Measurements from ENCODE around the gene HHAT. TPM values are rescaled to one million over a fixed set of nuclear protein-coding genes. Genes with fewer than 3 reads are reported as not detected.

The HHAT gene
- total and polyA plus RNA-seq, 9 of the 15 experiments (the other 6 are each of a cell fraction or from before 2014, with no cell fraction given) = 0.07 to 0.16 (median 0.13) TPM; not detected in 1

- no peak overlapping the region for H2AFZ ChIP-seq (ENCODE audit: low read depth, low read length)
- no peaks in the 10 kb centered on the region for H3K27me3 ChIP-seq (ENCODE audit: control insufficient read depth in 2 of 2, insufficient read depth in 2 of 2, low read length in 2 of 2)
- ATAC-seq (no peak), DNase-seq (ENCODE audit: extremely low read depth in 1 of 4, low spot score in 3 of 4) (no peak), FAIRE-seq (no peak)
- H3K4me3 ChIP-seq = no peak overlapping the region
- WGBS (ENCODE audit: insufficient coverage, low coverage, missing lambda C conversion rate) = 0% methylated on average over 2 of the region's 2 CpGs
- no peaks in the 10 kb centered on the region for H3K9me3 ChIP-seq (replicated peaks; ENCODE audit: control insufficient read depth, insufficient read depth, low read depth, low read length)
- no peak overlapping the region for H3K9ac ChIP-seq (ENCODE audit: insufficient read depth in 1 of 2, low read depth in 2 of 2, low read length in 2 of 2)
- no peaks in the 10 kb centered on the region; the same call in 1 of the 2 replicates for H4K20me1 ChIP-seq (replicated peaks; ENCODE audit: control insufficient read depth, insufficient read depth, low read length)
- H3K4me2 ChIP-seq (ENCODE audit: insufficient read depth, low read length) = no peak overlapping the region
- CTCF ChIA-PET (ENCODE audit: low intra/inter-chr PET ratio) = no interaction called here
- no peaks in the 10 kb centered on the region for H3K9me1 ChIP-seq (ENCODE audit: control insufficient read depth, insufficient read depth, low read length)
- H3K36me3 ChIP-seq (ENCODE audit: control insufficient read depth, insufficient read depth, low read length) = no peaks in the 10 kb centered on the region
- H3K4me1 ChIP-seq (replicated peaks in 1 of 2; ENCODE audit: control insufficient read depth in 2 of 2, insufficient read depth in 2 of 2, low read length in 2 of 2) = no peaks in the 10 kb centered on the region
- in situ Hi-C loops (cut with MboI) (no loop called here), intact Hi-C loops (cut with micrococcal nuclease) (no loop called here)
- BruUV-seq (replicated peaks) = no TSS peak
- no peak overlapping the region for H3K27ac ChIP-seq (ENCODE audit: extremely low read depth, low read depth, low read length)
- no peaks in the 10 kb centered on the region for H3K79me2 ChIP-seq (ENCODE audit: control insufficient read depth, insufficient read depth, low read length)
- POLR2A ChIA-PET = no interaction called here
- TF ChIP-seq NFRKB (IDR thresholded peaks at IDR 0.05; ENCODE audit: low read depth) (no peak), NR1H2 (CRISPR knock-in tag; IDR thresholded peaks at IDR 0.05) (no peak), SIX5 (IDR thresholded peaks at IDR 0.05; ENCODE audit: borderline replicate concordance in 1 of 2, insufficient read depth in 1 of 2, low read depth in 1 of 2, low read length in 2 of 2) (no peak), LCOR (CRISPR knock-in tag; IDR thresholded peaks at IDR 0.05) (no peak), DDX20 (tag; IDR thresholded peaks at IDR 0.05; ENCODE audit: low read depth) (no peak), MTA1 (IDR thresholded peaks at IDR 0.05; ENCODE audit: borderline replicate concordance) (no peak), PRDM10 (IDR thresholded peaks at IDR 0.05; ENCODE audit: partially characterized antibody) (no peak), PCBP2 (IDR thresholded peaks at IDR 0.05; ENCODE audit: low read depth, low read length, poor library complexity, severe bottlenecking) (no peak), ARHGAP35 (IDR thresholded peaks at IDR 0.05; ENCODE audit: partially characterized antibody) (no peak), MECOM (CRISPR knock-in tag; IDR thresholded peaks at IDR 0.05) (no peak), HMG20A (CRISPR knock-in tag; conservative IDR thresholded peaks at IDR 0.05) (no peak), ZNF146 (CRISPR knock-in tag; IDR thresholded peaks at IDR 0.05; ENCODE audit: unreplicated experiment) (no peak), RERE (CRISPR knock-in tag; IDR thresholded peaks at IDR 0.05; ENCODE audit: borderline replicate concordance) (no peak), ZNF444 (CRISPR knock-in tag; IDR thresholded peaks at IDR 0.05) (no peak), ATF7 (IDR thresholded peaks at IDR 0.05) (no peak), TGIF2 (CRISPR knock-in tag; IDR thresholded peaks at IDR 0.05) (no peak)
Observed at GRCh38 chr1:210483821-210484220, 155.1 kb downstream of the HHAT start.
